GM12865 (cell line): ENCODE measurements around the gene NET1.

Experiments used
- DNase-seq: peaks from one replicate; pipeline ENCODE4 v3.0.0; 2010; ENCODE audit warnings: low read depth
- H3K4me3 ChIP-seq: 2 replicates; pipeline ENCODE4 v1.5.1; 2011; ENCODE audit warnings: mild to moderate bottlenecking, low read depth, low read length, control low read depth
- TF ChIP-seq, protein P1 (sequence below): IDR thresholded peaks from 2 replicates; pipeline ENCODE4 v1.5.1; 2011; ENCODE audit warnings: low read length, control low read depth, low read depth, inconsistent platforms; ENCODE audit not compliant: insufficient read depth; ENCODE audit errors: missing control alignments

The NET1 gene

DNA sequence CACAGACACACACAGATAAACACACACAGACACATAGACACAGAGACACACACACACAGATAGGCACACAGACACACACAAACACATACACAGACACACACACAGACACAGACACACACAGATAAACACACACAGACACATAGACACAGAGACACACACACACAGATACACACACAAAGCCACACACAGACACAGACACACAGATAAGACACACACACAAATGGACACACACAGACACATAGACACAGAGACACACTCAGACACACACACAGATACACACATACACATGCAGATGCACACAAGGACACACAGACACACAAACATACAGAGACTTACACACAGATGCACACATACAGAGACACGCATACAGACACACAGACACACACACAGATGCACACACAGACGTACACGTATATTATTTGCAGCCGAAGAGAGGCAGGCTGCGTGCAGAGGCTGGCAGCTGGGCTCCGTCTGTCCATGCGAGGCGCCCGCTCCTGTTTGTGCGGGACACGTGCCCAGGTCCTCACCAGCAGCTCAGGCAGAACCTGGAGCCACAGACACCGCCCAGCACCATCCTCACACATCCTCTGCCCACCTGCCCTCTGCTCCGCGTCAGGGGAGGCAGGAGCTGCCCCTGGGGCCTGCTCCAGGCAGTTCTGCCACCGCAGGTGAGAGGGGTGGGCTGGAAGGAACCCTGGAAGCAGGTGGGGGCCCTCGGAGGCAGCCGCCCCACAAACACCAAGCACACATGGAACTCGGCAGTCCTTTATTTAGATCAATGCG lies 85.8 kb downstream of the NET1 start:
- H3K4me3 ChIP-seq = no peak overlapping the region
- TF ChIP-seq, protein P1, sequence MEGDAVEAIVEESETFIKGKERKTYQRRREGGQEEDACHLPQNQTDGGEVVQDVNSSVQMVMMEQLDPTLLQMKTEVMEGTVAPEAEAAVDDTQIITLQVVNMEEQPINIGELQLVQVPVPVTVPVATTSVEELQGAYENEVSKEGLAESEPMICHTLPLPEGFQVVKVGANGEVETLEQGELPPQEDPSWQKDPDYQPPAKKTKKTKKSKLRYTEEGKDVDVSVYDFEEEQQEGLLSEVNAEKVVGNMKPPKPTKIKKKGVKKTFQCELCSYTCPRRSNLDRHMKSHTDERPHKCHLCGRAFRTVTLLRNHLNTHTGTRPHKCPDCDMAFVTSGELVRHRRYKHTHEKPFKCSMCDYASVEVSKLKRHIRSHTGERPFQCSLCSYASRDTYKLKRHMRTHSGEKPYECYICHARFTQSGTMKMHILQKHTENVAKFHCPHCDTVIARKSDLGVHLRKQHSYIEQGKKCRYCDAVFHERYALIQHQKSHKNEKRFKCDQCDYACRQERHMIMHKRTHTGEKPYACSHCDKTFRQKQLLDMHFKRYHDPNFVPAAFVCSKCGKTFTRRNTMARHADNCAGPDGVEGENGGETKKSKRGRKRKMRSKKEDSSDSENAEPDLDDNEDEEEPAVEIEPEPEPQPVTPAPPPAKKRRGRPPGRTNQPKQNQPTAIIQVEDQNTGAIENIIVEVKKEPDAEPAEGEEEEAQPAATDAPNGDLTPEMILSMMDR = no peak
- no peak for DNase-seq

DNA sequence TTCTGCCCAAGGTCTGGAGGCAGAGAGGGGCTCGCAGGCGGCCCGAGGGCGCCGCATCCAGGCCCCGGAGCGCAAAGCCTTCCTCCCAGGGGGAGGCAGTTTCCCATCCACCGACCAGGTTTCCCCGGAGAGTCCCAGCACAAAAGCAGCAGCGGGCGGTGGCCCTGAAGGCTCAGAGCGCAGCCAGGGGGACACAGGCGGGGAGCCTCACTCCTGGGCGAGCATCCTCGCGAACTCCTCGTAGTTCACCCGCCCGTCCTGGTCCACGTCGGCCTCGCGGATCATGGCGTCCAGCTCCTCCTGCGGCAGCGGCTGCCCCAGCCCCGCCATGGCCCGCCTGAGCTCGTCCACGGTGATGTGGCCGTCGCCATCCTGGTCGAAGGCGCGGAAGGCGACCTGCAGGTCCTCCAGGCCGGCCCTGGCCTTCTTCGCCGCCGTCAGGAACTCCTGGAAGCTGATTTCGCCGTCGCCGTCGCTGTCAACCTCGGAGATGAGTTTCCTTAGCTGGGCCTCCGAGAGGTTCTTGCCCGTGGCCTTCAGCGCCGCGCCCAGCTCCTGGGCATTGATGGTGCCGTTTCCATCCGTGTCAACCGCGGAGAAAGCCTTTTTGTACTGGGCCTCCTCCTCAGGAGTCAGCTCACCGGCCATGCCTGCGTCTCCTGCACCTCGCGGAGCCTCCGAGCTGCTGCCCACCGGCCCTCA lies 86.6 kb downstream of the NET1 start:
- TF ChIP-seq, protein P1 = no peak
- no peak for DNase-seq
- H3K4me3 ChIP-seq = no peak overlapping the region

DNA sequence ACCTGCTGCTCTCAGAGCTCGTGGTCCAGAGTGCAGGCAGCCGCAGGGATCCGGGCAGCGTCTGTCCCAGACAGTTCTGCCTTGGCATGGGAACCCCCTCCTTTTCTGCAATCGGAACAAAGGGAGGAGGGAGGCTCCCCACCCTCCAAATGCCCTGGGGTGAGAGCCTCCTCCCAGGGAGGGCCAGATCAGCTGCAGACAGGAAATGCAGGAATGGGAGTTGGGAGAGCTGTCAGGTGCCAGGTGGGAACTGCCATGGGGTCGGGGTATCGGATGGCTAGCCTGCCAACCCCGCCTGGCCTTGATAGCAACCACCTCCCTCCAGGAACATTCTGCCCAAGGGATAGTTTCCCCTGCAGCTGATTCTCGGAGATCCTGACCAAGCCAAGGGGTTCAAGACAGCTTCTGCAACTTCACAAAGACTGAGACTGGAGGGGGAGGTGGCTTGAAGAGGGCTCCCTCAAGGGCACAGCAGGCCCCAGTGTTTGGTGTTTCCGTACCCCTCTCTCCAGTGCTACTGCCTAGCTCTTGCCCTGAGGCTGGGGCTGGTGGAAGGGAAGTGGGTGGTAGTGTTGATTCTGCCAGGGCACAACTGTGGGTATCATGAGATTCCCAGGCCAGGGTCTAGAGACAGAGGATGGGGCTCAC lies 87.3 kb downstream of the NET1 start, which contains the start of gene CALML5:
Gene CALML5, minus strand, starts transcription at position 78 of the 648 bp plus-strand sequence. CDS start 132 bp downstream, outside the sequence.
- no peak for DNase-seq
- TF ChIP-seq, protein P1 = no peak
- H3K4me3 ChIP-seq = no peak within 1 kb of the TSS

DNA sequence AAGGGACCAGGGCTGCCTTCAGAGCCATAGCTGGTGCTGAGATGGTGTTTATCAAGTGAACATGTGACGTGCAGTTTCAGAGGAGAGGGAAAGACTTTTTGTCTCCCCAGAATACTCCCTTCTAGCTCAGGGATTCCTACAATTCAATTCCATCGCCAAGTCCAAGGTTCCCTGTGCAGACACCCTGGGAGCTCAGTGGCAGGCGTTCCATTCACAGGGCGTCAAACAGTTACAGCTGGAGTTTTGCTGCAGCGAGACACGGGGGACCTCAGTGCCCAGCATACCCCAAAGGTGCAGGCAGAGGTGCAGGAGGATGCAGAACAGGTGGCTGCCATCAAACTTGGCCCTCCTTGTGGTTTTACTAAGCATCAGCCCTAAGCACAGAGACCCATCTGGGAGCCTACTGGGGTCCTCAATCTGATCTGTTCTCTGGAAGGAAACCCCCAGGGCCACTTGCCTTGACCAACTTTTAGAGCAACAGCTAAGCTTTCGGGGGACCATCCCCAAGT lies 87.9 kb downstream of the NET1 start:
- no peak overlapping the region for H3K4me3 ChIP-seq
- DNase-seq = no peak
- TF ChIP-seq, protein P1 = no peak

DNA sequence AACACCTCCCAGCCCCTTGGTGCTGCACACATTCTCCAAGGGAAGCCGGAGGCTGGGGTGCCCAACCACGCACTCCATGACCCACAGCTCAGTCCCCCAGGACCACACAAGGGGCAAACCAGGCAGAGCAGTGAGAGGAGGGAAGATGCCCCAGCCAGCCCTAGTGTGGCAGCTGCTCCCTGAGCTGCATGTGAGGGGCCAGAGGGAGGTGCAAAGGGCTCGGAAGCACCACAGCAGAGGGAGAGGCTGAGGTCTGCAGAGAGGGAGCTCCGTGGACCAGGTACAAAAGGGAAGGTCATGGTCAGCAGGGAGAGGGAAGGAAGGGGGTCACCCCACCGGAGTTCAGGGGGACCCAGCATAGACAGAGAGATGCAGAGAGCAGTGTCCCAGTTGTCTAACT lies 88.6 kb downstream of the NET1 start:
- no peak for DNase-seq
- TF ChIP-seq, protein P1 = no peak

DNA sequence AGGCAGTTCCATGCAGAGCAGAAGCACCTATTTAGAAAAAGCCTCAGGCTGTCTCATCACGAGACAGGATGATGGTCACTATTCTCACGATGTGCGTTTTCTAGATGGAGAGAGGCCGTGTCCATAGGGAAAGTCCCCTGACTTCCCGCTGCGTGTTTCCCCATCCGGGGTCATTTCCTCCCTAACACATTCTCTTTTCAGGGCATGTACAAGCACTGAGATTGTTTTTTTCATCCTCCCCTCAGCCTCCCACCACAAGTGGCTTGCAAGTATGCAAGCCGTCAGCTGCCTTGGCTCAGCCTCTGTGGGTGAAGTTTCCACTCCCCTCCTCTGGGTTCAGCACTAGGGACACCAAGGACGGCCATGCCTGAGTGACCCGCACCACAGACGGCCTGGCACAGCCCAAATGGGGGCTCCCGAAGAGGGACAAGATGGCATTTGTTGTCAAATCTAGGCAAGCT lies 89.7 kb downstream of the NET1 start:
- TF ChIP-seq, protein P1 = no peak
- no peak overlapping the region for H3K4me3 ChIP-seq
- DNase-seq = peak; percentile 8

More for the DNA sequence above, 88.6 kb downstream of the NET1 start:
- H3K4me3 ChIP-seq = no peak overlapping the region
